ENCODE results near the gene ABHD16B. TPM values are rescaled to one million over a fixed set of nuclear protein-coding genes. Genes with fewer than 3 reads are reported as not detected.

Gene ABHD16B
- total and polyA plus RNA-seq, 2 donors (not counting 1 experiment from before 2014, with no cell fraction given): not detected

- ChIA-PET POLR2A (no interaction called here), CTCF (no interaction called here)
- WGBS (ENCODE audit: insufficient coverage): 77% methylated on average over 28 of the region's 28 CpGs
- TF ChIP-seq EZH2 (IDR thresholded peaks at IDR 0.05; ENCODE audit: borderline replicate concordance, insufficient read depth, low read depth, low read length, poor library complexity, severe bottlenecking): no peak
- no peak for TF ChIP-seq CTCF (IDR thresholded peaks at IDR 0.05)
- Mint-ChIP-seq H3K4me3 (no peak overlapping the region), H3K9me3 (ENCODE audit: insufficient read depth) (no peaks in the 10 kb centered on the region), H3K27me3 (peaks cover 29% of the 10 kb centered on the region), H3K27ac (no peak overlapping the region), H3K4me1 (peaks cover 15% of the 10 kb centered on the region)
- ATAC-seq (ENCODE audit: low read depth) (no peak), DNase-seq (no peak)
- Histone ChIP-seq H2AFZ (ENCODE audit: insufficient read depth, low read depth, low read length, poor library complexity, severe bottlenecking) (no peak overlapping the region), H3K4me1 (ENCODE audit: control insufficient read depth in 2 of 2, insufficient read depth in 2 of 2, low read length in 2 of 2) (peaks cover 27 to 42% of the 10 kb centered on the region in 2 donors), H3K9ac (ENCODE audit: low read length) (no peak overlapping the region), H3K36me3 (replicated peaks in 1 of 2; ENCODE audit: control extremely low read depth in 1 of 2, control insufficient read depth in 1 of 2, extremely low read depth in 1 of 2, insufficient read depth in 2 of 2, low read length in 1 of 2) (no peaks in the 10 kb centered on the region), H3K4me3 (ENCODE audit: control extremely low read depth in 1 of 5, extremely low read depth in 1 of 5, insufficient read depth in 1 of 5, low read depth in 2 of 5, low read length in 4 of 5) (no peak overlapping the region), H3K9me3 (ENCODE audit: control extremely low read depth in 1 of 3, control insufficient read depth in 2 of 3, insufficient read depth in 1 of 3, low read length in 2 of 3) (no peaks in the 10 kb centered on the region), H3K79me2 (ENCODE audit: control insufficient read depth, insufficient read depth, low read length) (no peaks in the 10 kb centered on the region), H4K20me1 (ENCODE audit: control insufficient read depth, insufficient read depth, low read length, poor library complexity, severe bottlenecking) (no peaks in the 10 kb centered on the region), H3K27ac (ENCODE audit: low read length in 2 of 2) (no peak overlapping the region), H3K4me2 (replicated peaks; ENCODE audit: low read depth, low read length, poor library complexity, severe bottlenecking) (no peak overlapping the region), H3K27me3 (replicated peaks in 1 of 4; ENCODE audit: control extremely low read depth in 1 of 4, control insufficient read depth in 3 of 4, insufficient read depth in 4 of 4, low read length in 3 of 4) (peaks cover 0 to 60% (median 24%) of the 10 kb centered on the region in 4 experiments)
- intact Hi-C loops (cut with micrococcal nuclease): no loop called here
Observed at GRCh38 chr20:63848003-63848911, 13.0 kb upstream of the ABHD16B start.
